ENCODE measurements around the gene AKAP1.
"Not testable (repeated sequence)": the region's sequence is repeated elsewhere in the genome, so short reads cannot be mapped to it uniquely, and the experiment has no call there.

AKAP1 gene

GRCh38 chr17:57078274-57078673 lies 6.8 kb upstream of the AKAP1 start:
- no peak for DNase-seq

DNA sequence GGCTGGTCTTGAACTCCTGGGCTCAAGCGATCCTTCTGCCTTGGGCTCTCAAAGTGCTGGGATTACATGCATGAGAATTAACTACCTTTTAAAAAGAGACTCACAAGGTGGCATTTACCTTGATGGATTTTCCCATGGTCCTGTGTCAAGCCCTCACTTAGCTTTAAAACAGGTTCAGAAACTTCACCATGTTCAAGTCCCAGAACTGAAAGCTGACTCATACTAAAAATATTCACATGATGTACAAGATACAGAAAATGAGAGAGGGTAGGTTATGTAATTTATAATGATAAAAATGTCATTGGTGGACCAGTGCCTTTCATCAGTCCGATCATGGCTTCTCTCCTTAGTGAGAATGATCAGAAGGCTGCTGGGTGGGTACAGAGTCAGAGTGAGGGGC lies 4.3 kb upstream of the AKAP1 start:
- DNase-seq = no peak

DNA sequence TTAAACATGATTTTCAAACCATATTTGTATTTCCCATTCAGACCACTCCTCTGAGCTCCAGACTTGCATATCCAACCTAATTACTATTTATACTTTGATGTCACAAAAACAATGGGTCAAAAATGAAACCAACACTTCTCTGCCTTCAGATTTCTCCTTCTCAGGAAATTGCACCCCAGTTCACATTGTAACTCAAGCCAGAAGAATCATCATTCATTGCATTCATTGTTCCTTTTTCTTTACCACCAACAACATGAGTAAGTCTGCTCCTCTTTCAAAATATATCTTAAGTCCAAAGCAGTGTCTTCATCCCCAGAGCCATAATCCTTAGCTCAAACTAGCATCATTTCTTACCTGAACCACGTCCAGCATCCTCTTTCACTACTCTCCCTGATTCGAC lies 2.6 kb upstream of the AKAP1 start:
- DNase-seq = no peak

DNA sequence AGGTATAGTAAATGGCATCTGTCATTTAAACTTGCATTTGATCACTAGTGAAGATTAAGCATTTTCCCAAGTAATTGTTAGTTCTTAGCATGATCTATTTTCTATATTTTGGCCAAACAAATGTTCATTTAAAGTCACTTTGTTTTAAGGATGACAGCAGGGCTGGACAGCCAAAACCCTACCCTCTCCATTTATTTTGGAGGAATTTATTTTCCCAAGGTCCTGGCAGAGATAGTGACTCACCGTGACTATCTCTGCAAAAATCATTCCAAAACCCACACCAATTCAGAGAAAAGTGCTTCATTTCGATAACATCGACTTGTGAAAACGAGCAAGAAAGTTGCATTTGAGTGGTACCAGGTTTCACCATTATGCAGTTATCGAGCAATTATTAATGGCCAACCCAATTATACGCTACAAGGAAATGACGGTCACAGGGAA lies 665 bp upstream of the AKAP1 start:
- no peak for DNase-seq

GRCh38 chr17:57085448-57086068 lies 512 bp downstream of the AKAP1 start:
- peak; percentile 70 for DNase-seq

DNA sequence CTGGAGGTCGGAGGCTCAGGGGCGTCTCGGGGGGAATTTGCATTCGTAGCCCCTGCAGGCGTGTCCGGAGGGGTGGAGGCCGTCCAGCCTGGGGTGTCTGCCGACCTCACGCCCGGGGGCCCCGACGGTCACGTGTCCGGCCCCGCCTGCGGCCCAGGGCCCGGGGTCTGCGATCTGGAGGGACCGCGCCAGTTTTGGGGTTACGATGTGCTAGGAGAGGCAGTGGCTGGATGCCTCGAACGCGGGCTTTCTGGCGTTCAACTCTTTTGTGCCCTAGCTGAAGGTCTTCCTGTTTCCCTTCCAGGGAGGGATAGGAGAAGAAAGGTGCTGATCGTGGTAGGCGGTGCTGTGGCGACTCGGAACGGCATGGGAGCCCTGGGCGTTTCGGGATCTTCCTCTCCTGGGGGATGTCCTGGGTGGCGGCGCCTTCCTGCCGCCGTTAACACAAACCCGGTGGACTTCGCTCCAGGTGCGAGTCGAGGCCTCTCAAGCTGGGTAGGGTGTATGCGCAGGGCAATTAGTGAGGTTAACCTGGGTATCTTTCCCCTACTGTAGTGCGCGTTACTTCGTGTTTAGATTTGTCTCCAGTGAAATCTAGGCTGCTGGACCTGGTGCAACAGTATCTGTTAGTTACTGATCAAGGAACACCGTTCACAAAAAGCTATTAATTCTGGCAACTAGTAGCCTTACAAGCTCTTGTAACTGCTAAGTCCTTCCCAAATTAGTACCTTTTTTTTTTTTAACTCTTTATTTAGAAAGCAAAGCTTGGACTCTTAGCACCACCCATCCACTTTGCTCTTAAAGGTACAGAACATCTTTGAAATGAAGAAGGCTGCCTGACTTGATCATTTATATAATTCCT lies 1.3 kb downstream of the AKAP1 start:
- DNase-seq = no peak

DNA sequence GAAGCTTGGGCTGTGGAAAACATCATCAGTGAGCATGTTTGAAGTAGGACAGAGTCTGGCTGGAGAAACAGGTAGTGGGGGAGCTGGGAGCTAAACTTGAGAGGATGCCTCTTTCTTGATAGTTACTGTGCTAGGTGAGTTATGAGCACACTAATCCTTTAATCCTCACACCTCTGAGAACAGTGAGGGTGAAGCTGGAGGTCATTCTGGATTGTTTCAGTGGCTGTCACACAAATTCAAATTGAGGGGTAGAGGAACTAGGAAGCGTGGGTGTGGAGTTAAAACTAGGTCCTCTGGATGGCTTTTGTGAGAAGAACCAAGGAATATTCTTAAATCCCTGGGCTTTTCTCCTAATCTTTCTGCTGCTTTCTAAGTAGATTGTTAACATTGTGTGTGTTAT lies 3.3 kb downstream of the AKAP1 start:
- no peak for DNase-seq

DNA sequence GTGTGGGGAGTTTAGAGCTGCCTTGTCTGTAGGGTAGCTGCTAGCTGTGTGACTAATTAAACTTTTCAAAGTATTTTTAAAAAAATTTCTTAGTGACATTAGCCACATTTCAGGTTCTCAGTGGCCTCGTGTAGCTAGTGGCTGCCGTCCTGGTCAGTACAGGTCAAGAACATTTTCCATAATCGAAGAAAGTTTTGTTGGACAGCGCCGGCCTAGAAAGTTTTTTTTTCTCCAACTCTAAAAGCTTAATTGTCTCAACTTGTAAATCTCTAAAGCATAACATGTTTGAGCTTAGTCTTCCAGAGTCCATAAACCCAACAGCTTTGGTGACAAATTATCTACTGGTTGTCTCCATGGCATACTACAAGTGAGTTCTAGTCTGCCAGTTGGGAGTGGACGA lies 4.3 kb downstream of the AKAP1 start:
- DNase-seq = no peak

DNA sequence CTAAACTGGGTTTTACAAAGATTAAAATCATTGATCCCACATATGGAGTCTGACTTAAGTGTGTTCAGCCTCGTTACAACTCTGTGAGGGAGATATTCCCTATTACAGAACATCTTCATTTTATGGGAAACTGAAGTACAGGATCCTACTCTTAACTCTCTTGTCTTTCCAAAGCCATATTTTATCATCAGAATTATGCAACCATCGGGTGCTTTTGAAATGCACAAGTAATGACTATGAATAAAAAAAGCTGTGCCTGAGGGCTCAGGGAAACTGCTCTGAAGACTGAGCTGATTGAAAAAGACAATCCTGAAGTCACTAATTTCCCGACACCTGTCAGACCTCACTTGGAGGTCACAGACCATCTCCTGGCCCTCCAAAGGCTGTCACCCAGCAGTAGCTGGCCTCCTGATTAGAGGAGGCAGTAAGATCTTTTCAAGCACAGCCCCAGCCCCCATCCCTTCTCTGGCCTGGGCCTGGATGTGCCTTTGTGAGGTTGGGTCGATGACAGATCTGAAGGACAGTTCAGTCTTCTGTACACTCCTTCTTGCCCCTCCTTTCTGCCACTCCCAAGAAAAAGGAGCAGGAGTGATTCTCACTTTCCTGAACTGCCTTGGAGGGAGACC lies 5.6 kb downstream of the AKAP1 start:
- no peak for DNase-seq

GRCh38 chr17:57091186-57091618 lies 6.2 kb downstream of the AKAP1 start:
- no peak for DNase-seq

DNA sequence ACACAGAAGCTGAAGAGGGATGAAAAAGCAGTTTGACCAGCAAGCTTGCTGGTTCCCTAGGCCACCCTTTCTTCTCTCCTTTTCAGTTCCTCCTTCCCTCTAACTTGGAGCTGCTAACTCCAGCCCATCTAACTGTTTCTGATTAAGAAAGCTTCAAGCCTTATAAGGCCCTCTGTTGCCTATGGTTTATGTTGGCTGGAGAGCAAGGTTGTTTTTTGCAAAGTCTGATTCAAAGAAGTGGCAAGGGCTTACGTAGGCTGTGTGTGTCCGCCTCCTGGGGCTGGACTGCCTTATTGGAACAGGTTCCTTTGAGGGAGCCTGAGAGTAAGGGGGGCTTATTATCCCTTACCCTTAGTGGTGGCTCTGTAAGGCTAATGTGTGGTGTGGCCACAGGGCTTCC lies 7.1 kb downstream of the AKAP1 start:
- DNase-seq = no peak

DNA sequence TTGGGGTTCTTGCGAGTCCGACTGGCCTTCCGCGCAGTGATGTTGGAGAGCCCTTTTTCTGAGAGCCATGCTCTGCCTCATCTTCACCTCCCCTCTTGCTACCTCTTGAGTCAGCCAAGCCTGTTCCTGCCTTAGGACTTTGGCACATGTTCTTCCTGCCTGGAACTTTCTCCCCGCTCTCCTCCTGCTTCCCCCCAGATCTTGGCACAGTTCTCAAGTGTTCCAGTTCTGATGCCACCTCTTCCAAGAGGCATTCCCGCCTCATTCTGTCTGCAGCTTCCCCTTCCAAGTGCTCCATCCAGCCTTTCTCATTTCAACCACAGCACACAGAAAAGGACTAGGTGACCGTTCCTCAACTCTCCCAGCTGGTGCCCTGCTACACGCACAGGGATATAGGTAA lies 7.7 kb downstream of the AKAP1 start:
- no peak for DNase-seq

DNA sequence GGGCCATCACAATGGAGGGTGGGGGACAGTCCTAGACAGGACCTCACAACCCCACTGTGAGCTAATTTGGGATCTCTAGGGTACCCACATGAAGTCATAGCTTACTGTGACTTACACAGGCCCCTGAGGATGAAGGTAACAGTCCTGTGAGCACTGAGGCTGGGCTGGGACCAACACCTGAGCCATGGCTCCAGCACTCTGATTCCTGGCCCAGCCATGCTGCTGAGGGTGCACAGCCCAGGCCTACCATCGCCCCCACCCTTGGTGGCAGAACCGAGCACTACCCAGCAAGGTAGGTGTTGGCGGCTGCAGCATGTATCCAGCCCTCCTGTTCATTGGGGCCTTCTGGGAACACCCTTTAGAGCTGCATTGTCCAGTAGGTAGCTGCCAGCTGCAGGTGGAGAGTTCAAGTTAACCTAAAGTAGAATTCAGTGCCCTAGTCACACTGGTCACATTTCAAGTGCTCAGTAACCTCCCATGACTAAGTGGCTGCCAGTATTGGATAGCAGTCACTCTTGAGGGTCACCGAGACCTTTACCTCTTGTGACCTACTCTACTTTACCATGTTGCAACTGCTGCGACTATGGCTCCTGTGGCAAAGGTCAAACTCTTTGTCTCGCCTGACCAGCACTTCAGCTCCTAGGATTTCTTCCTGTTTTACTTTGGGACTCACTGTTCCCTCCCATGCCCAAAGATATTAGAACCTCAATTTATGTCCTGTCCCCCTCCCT lies 11.6 kb downstream of the AKAP1 start:
- DNase-seq = no peak

- DNase-seq = no peak
Observed at GRCh38 chr17:57097832-57098421, 12.9 kb downstream of the AKAP1 start.

DNA sequence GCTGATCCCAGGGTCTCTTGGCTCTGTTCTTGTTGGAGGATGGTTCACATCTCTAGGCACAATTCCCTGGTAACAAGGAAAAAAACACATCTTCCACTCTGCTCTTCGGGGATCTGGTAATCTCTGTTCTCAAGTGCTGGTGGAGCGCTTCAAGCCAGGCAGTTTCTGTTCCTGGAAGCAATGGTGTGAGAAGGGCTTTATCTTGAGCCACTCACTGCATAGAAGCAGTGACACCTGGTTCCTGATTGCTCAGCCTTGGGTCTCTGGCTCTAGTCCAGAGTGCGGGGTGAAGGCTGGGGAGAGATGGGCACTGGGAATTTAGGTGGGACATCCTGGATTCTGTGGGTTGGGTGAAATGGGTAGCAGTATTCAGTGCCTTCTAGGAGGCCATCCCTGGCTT lies 14.1 kb downstream of the AKAP1 start:
- DNase-seq = no peak

DNA sequence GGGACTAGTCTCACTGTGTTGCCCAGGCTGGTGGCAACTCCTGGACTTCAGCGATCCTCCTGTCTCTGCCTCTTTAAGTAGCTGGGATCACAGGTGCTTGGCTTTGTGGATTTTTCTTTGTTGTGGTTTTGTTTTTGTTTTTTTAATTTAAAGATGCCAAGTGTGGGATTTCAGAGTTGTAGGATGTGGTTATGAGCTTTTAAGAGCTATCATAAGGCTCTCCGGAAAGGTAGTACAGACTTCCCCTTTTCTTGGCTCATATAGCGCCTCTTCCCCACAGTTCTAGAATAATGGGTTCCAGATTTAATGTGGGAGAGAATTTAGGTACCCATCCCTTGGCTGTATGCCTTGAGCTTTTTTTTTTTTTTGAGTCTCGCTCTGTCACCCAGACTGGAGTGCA lies 17.1 kb downstream of the AKAP1 start:
- no peak for DNase-seq

DNA sequence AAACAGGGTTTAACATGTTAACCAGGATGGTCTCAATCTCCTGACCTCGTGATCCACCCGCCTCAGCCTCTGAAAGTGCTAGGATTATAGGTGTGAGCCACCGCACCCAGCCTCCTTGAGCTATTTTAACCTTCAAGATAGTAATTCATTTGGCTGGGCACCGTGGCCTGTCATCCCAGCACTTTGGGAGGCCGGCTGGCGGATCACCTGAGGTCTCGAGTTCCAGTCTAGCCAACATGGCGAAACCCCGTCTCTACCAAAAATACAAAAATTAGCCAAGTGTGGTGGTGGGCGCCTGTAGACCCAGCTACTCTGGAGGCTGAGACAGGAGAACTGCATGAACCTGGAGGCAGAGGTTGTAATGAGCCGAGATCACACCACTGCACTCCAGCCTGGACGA lies 17.6 kb downstream of the AKAP1 start:
- not testable (repeated sequence) for DNase-seq

GRCh38 chr17:57104461-57105175 lies 19.6 kb downstream of the AKAP1 start:
- no peak for DNase-seq

GRCh38 chr17:57105591-57105990 lies 20.5 kb downstream of the AKAP1 start:
- no peak for DNase-seq

- no peak for DNase-seq
Observed at GRCh38 chr17:57106107-57106835, 21.2 kb downstream of the AKAP1 start.

DNA sequence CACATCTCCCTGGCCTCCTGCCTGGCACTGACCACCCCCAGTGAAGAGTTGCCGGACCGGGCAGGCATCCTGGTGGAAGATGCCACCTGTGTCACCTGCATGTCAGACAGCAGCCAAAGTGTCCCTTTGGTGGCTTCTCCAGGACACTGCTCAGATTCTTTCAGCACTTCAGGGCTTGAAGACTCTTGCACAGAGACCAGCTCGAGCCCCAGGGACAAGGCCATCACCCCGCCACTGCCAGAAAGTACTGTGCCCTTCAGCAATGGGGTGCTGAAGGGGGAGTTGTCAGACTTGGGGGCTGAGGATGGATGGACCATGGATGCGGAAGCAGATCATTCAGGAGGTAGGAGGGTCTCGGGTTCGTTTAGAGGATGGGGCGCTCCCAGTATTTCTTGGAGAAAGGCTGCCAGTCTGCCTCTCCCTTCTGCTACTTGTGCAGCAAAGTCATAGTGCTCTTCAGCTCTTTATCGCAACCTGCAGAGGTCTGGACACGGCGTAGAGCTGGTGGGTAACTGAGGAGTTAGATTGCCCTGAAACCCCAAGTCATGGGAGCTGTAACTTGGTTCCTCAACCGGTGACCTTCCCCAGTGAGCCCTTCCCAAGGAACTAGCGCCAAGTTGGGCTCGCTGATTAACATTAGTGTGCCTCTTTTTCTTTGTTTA lies 21.9 kb downstream of the AKAP1 start:
- no peak for DNase-seq

Data from left hindlimb (tissue), 1 donor.